ENCODE data around the gene SORL1-AS1.

- TF ChIP-seq YY1 (IDR thresholded peaks at IDR 0.05; ENCODE audit: low read depth) = no peak
- no peak for TF ChIP-seq TAF1 (IDR thresholded peaks at IDR 0.05; ENCODE audit: low read depth)
- TF ChIP-seq EP300 (IDR thresholded peaks at IDR 0.05; ENCODE audit: borderline replicate concordance) = no peak
- no peak for TF ChIP-seq RAD21 (IDR thresholded peaks at IDR 0.05; ENCODE audit: low read depth)
- TF ChIP-seq TCF12 (IDR thresholded peaks at IDR 0.05; ENCODE audit: low read depth) = no peak
- no peak for TF ChIP-seq MAX (IDR thresholded peaks at IDR 0.05)
- TF ChIP-seq TEAD4 (IDR thresholded peaks at IDR 0.05) = no peak
- no peak for TF ChIP-seq CEBPB (IDR thresholded peaks at IDR 0.05)
- TF ChIP-seq FOXM1 (IDR thresholded peaks at IDR 0.05; ENCODE audit: borderline replicate concordance, low read depth) = no peak
- TF ChIP-seq CREB1 (IDR thresholded peaks at IDR 0.05; ENCODE audit: low read depth) = no peak
- TF ChIP-seq REST (IDR thresholded peaks at IDR 0.05; ENCODE audit: low read depth) = no peak
- no peak for TF ChIP-seq USF1 (IDR thresholded peaks at IDR 0.05)
Measured at GRCh38 chr11:121467471-121467870, 14.7 kb upstream of the SORL1-AS1 start.
